SK-N-MC (cell line): Measurements from ENCODE around the gene GOLIM4.

Source experiments
- EZH2 ChIP-seq: fragments of 200-600 bp; sonication (generic); IDR thresholded peaks from one replicate; pipeline ENCODE4 v1.6.1; 2017; ENCODE audit warnings: antibody characterized with exemption
- POLR2AphosphoS5 ChIP-seq: IDR thresholded peaks from 2 replicates; pipeline ENCODE4 v1.6.1; 2012; ENCODE audit warnings: mild to moderate bottlenecking, low read depth, low read length, borderline replicate concordance

DNA sequence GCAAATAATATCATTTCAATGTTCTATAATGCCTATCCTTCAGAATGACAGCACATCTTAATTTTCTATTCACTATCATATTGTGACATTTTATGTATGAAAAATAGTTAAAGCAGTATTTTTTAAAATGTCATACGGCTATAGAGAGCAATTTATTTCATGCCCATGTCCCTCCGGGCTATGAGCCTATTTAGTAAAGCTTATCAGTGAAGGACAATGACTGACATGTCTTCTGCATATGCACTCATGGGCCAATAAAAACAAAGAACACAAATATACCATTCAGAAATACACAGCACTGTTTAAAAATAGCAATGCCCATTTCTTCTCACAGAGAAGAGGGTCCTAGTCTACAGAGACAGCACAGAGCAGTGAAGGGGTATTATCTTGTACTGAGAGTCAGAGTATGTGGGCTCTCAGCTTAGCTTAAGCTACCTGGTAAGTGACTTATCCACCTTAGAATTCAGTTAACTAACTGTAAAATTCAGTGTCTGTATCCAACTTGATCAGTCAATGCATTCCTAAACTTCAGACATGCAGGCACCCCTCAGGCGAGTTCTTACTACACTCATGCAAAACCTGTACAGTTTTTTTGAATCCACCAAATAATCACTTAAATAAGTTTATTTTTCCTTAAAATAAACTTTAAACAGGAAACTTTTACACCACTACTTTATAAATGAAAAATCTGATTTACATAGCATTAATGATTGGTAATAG lies 9.0 kb downstream of the GOLIM4 start:
- TF ChIP-seq POLR2AphosphoS5 = no peak
- no peak for TF ChIP-seq EZH2
